A172 (cell line): ENCODE measurements around the gene ASCL2. TPM values are rescaled to one million over a fixed set of nuclear protein-coding genes. Genes with fewer than 3 reads are reported as not detected.

Experiments
- DNase-seq: peaks from one replicate; pipeline ENCODE4 v3.0.0-alpha.2; 2015; ENCODE audit warnings: low spot score
- total RNA-seq: library from RNA; depleted of rRNA; stranded (reverse); fragments of >200 nt; shearing (Covaris generic); gene quantifications from 2 replicates; pipeline ENCODE4 v1.2.3, GENCODE V29; 2014; rRNA removed

ASCL2 gene
- total RNA-seq, 1 experiment from 2014 or later, result not detected

GRCh38 chr11:2234963-2235362 lies 35.4 kb downstream of the ASCL2 start:
- DNase-seq, result no peak

DNA sequence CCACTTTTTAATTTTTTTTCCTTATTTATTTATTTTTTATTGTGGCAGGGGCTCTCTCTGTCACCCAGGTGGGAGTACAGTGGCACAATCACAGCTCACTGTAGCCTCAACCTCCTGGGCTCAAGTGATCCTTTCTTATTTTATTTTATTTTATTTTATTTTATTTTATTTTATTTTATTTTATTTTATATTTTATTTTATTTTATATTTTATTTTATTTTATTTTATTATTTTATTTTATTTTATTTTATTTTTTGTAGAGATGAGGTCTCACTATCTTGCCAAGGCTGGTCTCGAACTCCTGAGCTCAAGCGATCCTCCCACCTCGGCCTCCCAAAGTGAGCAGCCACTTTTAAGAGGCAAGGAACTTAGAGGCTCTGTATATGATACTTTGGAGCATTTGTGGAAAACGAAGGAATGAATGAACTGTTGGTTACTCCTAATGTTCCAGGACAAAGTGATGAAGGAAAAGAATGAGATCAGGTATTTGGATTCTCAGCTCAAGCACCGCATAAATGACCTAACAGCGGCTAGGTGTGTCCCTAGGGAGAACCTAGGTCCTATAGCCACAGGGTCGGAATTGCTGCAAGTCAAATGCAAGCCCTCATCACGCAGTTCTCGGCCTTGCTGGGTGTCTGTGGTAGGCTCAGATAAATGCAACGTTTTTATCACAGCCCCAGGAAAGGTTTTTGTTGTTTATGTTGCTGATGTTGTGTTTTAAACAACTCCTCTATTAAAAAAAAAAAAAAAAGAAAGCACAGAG lies 36.5 kb downstream of the ASCL2 start:
- no peak for DNase-seq

- no peak for DNase-seq
These were observed 40.6 kb downstream of the ASCL2 start for GRCh38 chr11:2229713-2230297.

GRCh38 chr11:2224254-2224653 lies 46.1 kb downstream of the ASCL2 start:
- no peak for DNase-seq

DNA sequence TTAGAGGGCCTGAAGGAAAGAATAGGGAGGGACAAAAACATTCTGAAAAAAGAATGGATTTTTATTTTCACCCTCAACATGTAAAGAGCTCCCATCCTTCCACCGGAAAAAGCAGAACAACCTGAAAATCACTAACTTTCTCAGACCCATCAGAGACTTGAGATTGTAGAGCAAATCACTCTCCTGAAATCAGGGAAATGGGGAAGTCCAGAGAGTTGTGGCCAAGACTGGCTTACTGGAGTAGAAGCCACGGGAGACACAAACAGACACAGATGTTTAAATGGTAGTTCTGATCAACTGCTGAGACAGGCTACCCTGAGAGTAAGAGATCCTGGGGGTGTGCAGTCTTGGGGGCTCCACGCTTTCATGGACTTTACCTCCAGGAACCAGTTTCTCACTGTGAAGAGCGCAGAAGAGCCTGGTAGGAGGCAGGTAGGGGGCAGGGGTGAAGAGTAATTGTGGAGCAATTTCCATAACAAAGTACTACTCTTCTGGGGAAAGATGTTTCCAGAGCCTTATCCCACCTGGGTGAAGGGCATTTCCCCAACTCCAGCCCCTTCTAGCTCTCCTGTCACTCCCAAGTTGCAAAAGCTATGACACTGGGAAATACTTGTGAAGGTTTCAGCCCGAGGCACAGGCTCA lies 47.1 kb downstream of the ASCL2 start:
- DNase-seq, result no peak

DNA sequence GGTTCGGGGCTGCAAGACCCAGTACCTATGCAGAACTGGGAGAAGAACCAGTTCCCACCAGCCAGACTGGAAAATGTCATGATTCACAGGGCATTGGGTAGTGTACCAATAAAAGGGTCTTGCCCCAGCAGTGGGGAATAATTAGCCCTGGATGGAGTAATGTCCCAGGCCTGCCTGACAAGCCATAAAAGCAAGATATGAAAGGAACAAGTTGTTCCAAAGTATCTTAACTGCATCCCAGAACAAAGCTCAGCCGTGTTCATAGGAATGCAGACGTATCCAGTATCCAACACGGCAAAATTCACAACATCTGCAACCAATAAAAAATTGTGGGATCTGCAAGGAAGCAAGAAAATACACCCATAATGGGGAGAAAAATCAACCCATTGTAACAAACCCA lies 47.9 kb downstream of the ASCL2 start:
- no peak for DNase-seq

DNA sequence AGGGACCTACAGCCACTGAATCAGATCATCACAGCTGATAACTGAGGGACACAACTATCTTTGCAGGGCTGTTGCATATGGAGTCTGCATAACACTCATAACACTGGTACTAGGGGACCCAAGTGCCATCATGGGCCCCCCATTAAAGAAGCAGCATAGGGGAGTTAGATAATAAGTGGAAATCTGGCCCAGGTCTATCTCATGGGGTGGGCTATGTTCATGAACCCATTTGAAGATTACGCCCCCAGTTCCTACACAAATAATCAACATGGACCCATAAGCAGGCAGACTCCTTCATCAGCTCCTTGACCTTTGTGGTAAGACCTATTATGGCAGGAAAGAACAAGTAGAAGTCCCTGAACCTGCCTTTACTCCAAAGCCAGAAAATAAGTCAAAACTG lies 48.8 kb downstream of the ASCL2 start:
- no peak for DNase-seq

GRCh38 chr11:2221024-2221423 lies 49.4 kb downstream of the ASCL2 start:
- no peak for DNase-seq

DNA sequence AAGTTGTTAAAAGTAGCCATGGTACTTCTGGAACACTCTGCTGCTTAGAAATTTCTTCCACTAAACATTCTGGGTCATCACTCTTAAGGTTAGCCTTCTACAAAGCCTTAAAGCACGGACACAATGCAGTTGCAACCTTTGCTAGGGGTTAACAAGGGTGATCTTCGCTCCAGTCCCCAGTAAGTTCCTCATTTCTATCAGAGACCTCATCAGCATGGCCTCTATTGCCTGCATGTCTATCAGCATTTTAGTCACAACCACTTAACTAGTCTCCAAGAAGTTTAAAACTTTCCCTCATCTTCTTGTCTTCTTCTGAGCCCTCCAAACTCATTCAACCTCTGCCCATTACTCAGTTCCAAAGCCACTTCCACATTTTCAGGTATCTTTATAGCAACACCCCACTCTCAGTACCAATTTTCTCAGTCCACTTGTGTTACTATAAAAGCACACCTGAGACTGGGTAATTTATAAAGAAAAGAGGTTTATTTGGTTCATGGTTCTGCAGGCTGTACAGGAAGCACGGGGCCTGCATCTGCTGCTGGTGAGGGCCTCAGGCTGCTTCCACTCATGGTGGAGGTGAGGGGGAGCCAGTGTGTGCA lies 50.1 kb downstream of the ASCL2 start:
- no peak for DNase-seq

DNA sequence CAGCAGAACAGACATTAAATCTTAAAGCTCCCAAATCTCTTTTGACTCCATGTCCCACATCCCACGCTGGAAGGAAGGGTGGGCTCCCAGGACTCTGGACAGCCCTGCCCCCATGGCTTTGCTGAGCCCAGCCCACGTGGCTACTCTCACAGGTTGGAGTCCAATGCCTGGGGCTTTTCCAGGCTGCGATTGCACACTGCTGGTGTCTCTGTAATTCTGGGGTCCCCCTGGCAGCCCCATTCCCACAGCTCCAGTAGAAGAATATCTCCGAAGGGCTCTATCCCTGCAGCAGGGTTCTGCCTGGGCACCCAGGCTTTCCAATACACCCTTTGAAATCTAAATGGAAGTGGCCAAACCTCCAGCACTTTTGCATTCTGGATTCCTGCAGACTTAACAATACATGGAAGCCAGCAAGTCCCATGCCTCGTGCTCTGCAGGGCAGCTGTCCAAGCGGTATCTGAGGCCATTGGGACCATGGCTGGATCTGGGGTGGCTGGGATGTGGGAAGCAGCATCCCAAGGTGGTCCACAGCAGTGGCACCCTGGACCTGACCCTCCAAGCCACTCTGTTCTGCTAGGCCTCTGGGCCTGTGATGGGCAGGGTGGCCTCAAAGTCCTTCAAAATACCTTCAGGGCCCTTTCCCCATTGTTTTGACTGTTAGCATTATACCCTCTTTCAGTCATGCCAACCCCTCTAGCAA lies 50.9 kb downstream of the ASCL2 start:
- DNase-seq, result no peak

Other genes starting within 250 kb of the ASCL2 start
- gene IGF2, start 131.2 kb downstream of the ASCL2 start, total RNA-seq, result 0.67 and 0.90 TPM in 2 replicates
- gene INS, start 109.4 kb downstream of the ASCL2 start, total RNA-seq, result not detected in 2 replicates
- 0.26 and 0.43 TPM in 2 replicates for gene TH, start 98.8 kb downstream of the ASCL2 start, total RNA-seq
- 2.0 and 2.8 TPM in 2 replicates for gene C11orf21, start 31.3 kb upstream of the ASCL2 start, total RNA-seq
- gene TSPAN32, start 31.4 kb upstream of the ASCL2 start, total RNA-seq, result 13.3 and 16.9 TPM in 2 replicates
- gene CD81, start 106.7 kb upstream of the ASCL2 start, total RNA-seq, result 288 and 342 TPM in 2 replicates
- 69.7 and 99.8 TPM in 2 replicates for gene TSSC4, start 130.2 kb upstream of the ASCL2 start, total RNA-seq
- not detected in 2 replicates for gene TRPM5, start 173.9 kb upstream of the ASCL2 start, total RNA-seq
- gene KCNQ1, start 174.4 kb upstream of the ASCL2 start, total RNA-seq, result 1.9 and 3.5 TPM in 2 replicates